OCI-LY3 (cell line): Measurements from ENCODE around the gene GBX2.

Experiments
- H2AFZ ChIP-seq: fragments of 200-600, 300-600 bp; shearing (Covaris generic); 2 replicates; pipeline ENCODE4 v1.6.0; 2014; ENCODE audit warnings: antibody characterized with exemption, low read depth, low read length
- H3K27ac ChIP-seq: fragments of 200-600, 300-600 bp; sonication (generic); 2 replicates; pipeline ENCODE4 v1.5.1; 2014; ENCODE audit warnings: mild to moderate bottlenecking, low read length, moderate library complexity, mixed read lengths
- H3K27me3 ChIP-seq: fragments of 200-600, 300-600 bp; sonication (generic); 2 replicates; pipeline ENCODE4 v1.6.1; 2014; ENCODE audit warnings: low read depth, low read length, mixed read lengths
- H3K36me3 ChIP-seq: fragments of 200-600, 300-600 bp; sonication (generic); replicated peaks from 2 replicates; pipeline ENCODE3; 2014; ENCODE audit warnings: low read depth, low read length, mixed read lengths
- H3K4me1 ChIP-seq: fragments of 300-600, 200-600 bp; sonication (generic); 2 replicates; pipeline ENCODE4 v1.6.1; 2014; ENCODE audit warnings: low read length, mixed read lengths
- H3K4me2 ChIP-seq: fragments of 200-600, 300-600 bp; sonication (generic); 2 replicates; pipeline ENCODE4 v1.6.1; 2014; ENCODE audit warnings: low read length, mixed read lengths
- H3K4me3 ChIP-seq: fragments of 300-600, 200-600 bp; sonication (generic); 2 replicates; pipeline ENCODE4 v1.5.1; 2014; ENCODE audit warnings: antibody characterized with exemption, mild to moderate bottlenecking, low read length, moderate library complexity
- H3K79me2 ChIP-seq: fragments of 300-600, 200-600 bp; shearing (Covaris generic); 2 replicates; pipeline ENCODE4 v1.6.1; 2014; ENCODE audit warnings: mild to moderate bottlenecking, low read length, mixed read lengths
- H3K9ac ChIP-seq: fragments of 300-600, 200-600 bp; shearing (Covaris generic); 2 replicates; pipeline ENCODE4 v1.6.0; 2014; ENCODE audit warnings: mild to moderate bottlenecking, low read length, moderate library complexity
- H3K9me3 ChIP-seq: fragments of 200-600, 300-600 bp; shearing (Covaris generic); 2 replicates; pipeline ENCODE4 v1.6.1; 2014; ENCODE audit warnings: low read length, mixed read lengths; ENCODE audit not compliant: insufficient read depth
- H4K20me1 ChIP-seq: fragments of 200-600, 300-600 bp; sonication (generic); 2 replicates; pipeline ENCODE4 v1.6.1; 2016; ENCODE audit warnings: low read length, mixed read lengths; ENCODE audit not compliant: insufficient read depth
- CTCF ChIP-seq: fragments of 200-600, 300-600 bp; sonication (generic); IDR thresholded peaks from 2 replicates; pipeline ENCODE4 v1.5.1; 2014; ENCODE audit warnings: antibody characterized with exemption, low read length, low read depth
- EZH2phosphoT487 ChIP-seq: fragments of 200-600 bp; shearing (Covaris generic); IDR thresholded peaks from 2 replicates; pipeline ENCODE4 v1.6.1; 2018; ENCODE audit warnings: antibody characterized with exemption, mixed run types, low read depth

The GBX2 gene

GRCh38 chr2:236205867-236206645 lies 37.9 kb upstream of the GBX2 start:
- Histone ChIP-seq H3K4me3 (no peak overlapping the region), H3K79me2 (no peaks in the 10 kb centered on the region), H3K27me3 (no peaks in the 10 kb centered on the region), H3K9ac (no peak overlapping the region), H3K4me1 (no peaks in the 10 kb centered on the region), H2AFZ (no peak overlapping the region), H3K9me3 (no peaks in the 10 kb centered on the region), H3K4me2 (no peak overlapping the region), H3K27ac (no peak overlapping the region), H3K36me3 (no peaks in the 10 kb centered on the region), H4K20me1 (no peaks in the 10 kb centered on the region)
- TF ChIP-seq EZH2phosphoT487 (no peak), CTCF (no peak)

GRCh38 chr2:236204953-236205352 lies 36.8 kb upstream of the GBX2 start:
- H3K4me1 ChIP-seq: no peaks in the 10 kb centered on the region
- H3K27ac ChIP-seq: no peak overlapping the region
- no peaks in the 10 kb centered on the region for H3K27me3 ChIP-seq
- H3K4me2 ChIP-seq: no peak overlapping the region
- H3K9ac ChIP-seq: no peak overlapping the region
- no peak overlapping the region for H3K4me3 ChIP-seq
- H3K79me2 ChIP-seq: no peaks in the 10 kb centered on the region
- H2AFZ ChIP-seq: no peak overlapping the region
- no peaks in the 10 kb centered on the region for H4K20me1 ChIP-seq
- H3K36me3 ChIP-seq: no peaks in the 10 kb centered on the region
- TF ChIP-seq EZH2phosphoT487 (no peak), CTCF (no peak)
- H3K9me3 ChIP-seq: no peaks in the 10 kb centered on the region

- H3K9me3 ChIP-seq: no peaks in the 10 kb centered on the region
- no peaks in the 10 kb centered on the region for H4K20me1 ChIP-seq
- no peak overlapping the region for H2AFZ ChIP-seq
- no peaks in the 10 kb centered on the region for H3K4me1 ChIP-seq
- H3K9ac ChIP-seq: no peak overlapping the region
- H3K27me3 ChIP-seq: no peaks in the 10 kb centered on the region
- no peaks in the 10 kb centered on the region for H3K79me2 ChIP-seq
- no peak for TF ChIP-seq CTCF
- TF ChIP-seq EZH2phosphoT487: no peak
- no peak overlapping the region for H3K4me3 ChIP-seq
- H3K27ac ChIP-seq: no peak overlapping the region
- no peak overlapping the region for H3K4me2 ChIP-seq
- no peaks in the 10 kb centered on the region for H3K36me3 ChIP-seq
These were observed 32.2 kb upstream of the GBX2 start for GRCh38 chr2:236200378-236200777.

GRCh38 chr2:236196366-236196765 lies 28.2 kb upstream of the GBX2 start:
- no peak overlapping the region for H2AFZ ChIP-seq
- no peak overlapping the region for H3K4me2 ChIP-seq
- H3K4me3 ChIP-seq: no peak overlapping the region
- no peaks in the 10 kb centered on the region for H3K4me1 ChIP-seq
- H3K36me3 ChIP-seq: no peaks in the 10 kb centered on the region
- H3K27ac ChIP-seq: no peak overlapping the region
- H4K20me1 ChIP-seq: no peaks in the 10 kb centered on the region
- TF ChIP-seq EZH2phosphoT487: no peak
- no peak for TF ChIP-seq CTCF
- no peak overlapping the region for H3K9ac ChIP-seq
- H3K9me3 ChIP-seq: no peaks in the 10 kb centered on the region
- no peaks in the 10 kb centered on the region for H3K79me2 ChIP-seq
- no peaks in the 10 kb centered on the region for H3K27me3 ChIP-seq
